HEK293 (cell line): ENCODE data around the gene TNC.

Experiments
- CTCF ChIA-PET: fragments of 350-600 bp; formaldehyde crosslinking; extraction: SDS; loops from one replicate; lab custom pipeline; 2021; ENCODE audit warnings: antibody characterized with exemption; lab: Yijun Ruan, JAX
- POLR2A ChIA-PET: fragments of 300-600 bp; formaldehyde crosslinking; extraction: SDS; loops from one replicate; lab custom pipeline; 2020; ENCODE audit warnings: antibody characterized with exemption, inconsistent platforms; lab: Yijun Ruan, JAX
- H3K27ac ChIP-seq: fragments of 200-500 bp; sonication (Bioruptor generic); 2 replicates; pipeline ENCODE4 v1.5.1; 2014; ENCODE audit warnings: low read depth, low read length, control low read depth, inconsistent platforms; ENCODE audit errors: extremely low read depth
- H3K36me3 ChIP-seq, 2 experiments: fragments of 200-500 bp in 1 of 2; sonication (Bioruptor generic) in 1 of 2; 1 replicate in 1 of 2; 2 replicates in 1 of 2; pipeline ENCODE4 v1.5.1; 2014 to 2017; ENCODE audit warnings: inconsistent platforms in 2 of 2, low read length in 2 of 2; ENCODE audit not compliant: control insufficient read depth in 2 of 2, insufficient read depth in 1 of 2
- H3K4me1 ChIP-seq: fragments of 200-500 bp; sonication (Bioruptor generic); 2 replicates; pipeline ENCODE4 v1.5.1; 2014; ENCODE audit warnings: mild to moderate bottlenecking, low read length, inconsistent platforms; ENCODE audit not compliant: control insufficient read depth, insufficient read depth
- H3K4me3 ChIP-seq: 2 replicates; pipeline ENCODE4 v1.5.1; 2011; ENCODE audit warnings: low read depth, mild to moderate bottlenecking, control low read depth, low read length, moderate library complexity
- H3K9me3 ChIP-seq: fragments of 200-500 bp; sonication (Bioruptor generic); 2 replicates; pipeline ENCODE4 v1.5.1; 2014; ENCODE audit warnings: low read depth, low read length, inconsistent platforms; ENCODE audit not compliant: control insufficient read depth, insufficient read depth
- FEZF1 ChIP-seq: fragments of 450-650 bp; formaldehyde crosslinking; IDR thresholded peaks from 2 replicates; pipeline ENCODE4 v1.5.1; 2016; ENCODE audit warnings: missing biosample characterization, missing genetic modification characterization
- HOXA7 ChIP-seq: sonication (generic); formaldehyde crosslinking; IDR thresholded peaks from 2 replicates; pipeline ENCODE4 v1.8.1; 2022; ENCODE audit warnings: missing genetic modification reagents, borderline replicate concordance
- HOXC10 ChIP-seq: sonication (generic); formaldehyde crosslinking; IDR thresholded peaks from 2 replicates; pipeline ENCODE4 v1.8.1; 2023; ENCODE audit warnings: mild to moderate bottlenecking, missing genetic modification reagents
- KLF8 ChIP-seq: fragments of 450-650 bp; formaldehyde crosslinking; IDR thresholded peaks from 2 replicates; pipeline ENCODE4 v1.5.1; 2016; ENCODE audit warnings: missing biosample characterization, missing genetic modification characterization
- MYNN ChIP-seq: fragments of 450-650 bp; formaldehyde crosslinking; IDR thresholded peaks from 2 replicates; pipeline ENCODE4 v1.5.1; 2016; ENCODE audit warnings: missing biosample characterization, missing genetic modification characterization, borderline replicate concordance
- SP2 ChIP-seq: fragments of 450-650 bp; formaldehyde crosslinking; IDR thresholded peaks from 2 replicates; pipeline ENCODE4 v1.5.1; 2016; ENCODE audit warnings: missing biosample characterization, missing genetic modification characterization
- ZFP69B ChIP-seq: fragments of 450-650 bp; formaldehyde crosslinking; IDR thresholded peaks from 2 replicates; pipeline ENCODE4 v1.5.1; 2016; ENCODE audit warnings: missing biosample characterization, missing genetic modification characterization
- ZNF155 ChIP-seq: fragments of 450-650 bp; formaldehyde crosslinking; IDR thresholded peaks from 2 replicates; pipeline ENCODE4 v1.5.1; 2016; ENCODE audit warnings: missing biosample characterization, missing genetic modification characterization
- ZNF221 ChIP-seq: fragments of 450-650 bp; formaldehyde crosslinking; IDR thresholded peaks from 2 replicates; pipeline ENCODE4 v1.5.1; 2017; ENCODE audit warnings: missing biosample characterization, missing genetic modification characterization, borderline replicate concordance
- ZNF239 ChIP-seq: fragments of 450-650 bp; formaldehyde crosslinking; IDR thresholded peaks from 2 replicates; pipeline ENCODE4 v1.5.1; 2016; ENCODE audit warnings: missing biosample characterization, missing genetic modification characterization
- ZNF248 ChIP-seq: fragments of 450-650 bp; formaldehyde crosslinking; IDR thresholded peaks from 2 replicates; pipeline ENCODE4 v1.5.1; 2017; ENCODE audit warnings: missing biosample characterization, missing genetic modification characterization
- ZNF26 ChIP-seq: fragments of 450-650 bp; formaldehyde crosslinking; IDR thresholded peaks from 2 replicates; pipeline ENCODE4 v1.5.1; 2016; ENCODE audit warnings: missing biosample characterization, missing genetic modification characterization
- ZNF274 ChIP-seq, 2 experiments: fragments of 200-500 bp in 1 of 2; fragments of 450-650 bp in 1 of 2; sonication (Bioruptor generic) in 1 of 2; formaldehyde crosslinking in 1 of 2; IDR thresholded peaks; 2 replicates each; pipeline versions ENCODE4 v1.5.1 to v1.6.1; 2014 to 2016; ENCODE audit warnings: borderline replicate concordance in 1 of 2, inconsistent platforms in 1 of 2, low read length in 1 of 2, missing biosample characterization in 1 of 2, missing genetic modification characterization in 1 of 2
- ZNF423 ChIP-seq: fragments of 450-650 bp; formaldehyde crosslinking; IDR thresholded peaks from 2 replicates; pipeline ENCODE4 v1.5.1; 2016; ENCODE audit warnings: missing biosample characterization, missing genetic modification characterization
- ZNF514 ChIP-seq: fragments of 450-650 bp; formaldehyde crosslinking; IDR thresholded peaks from 2 replicates; pipeline ENCODE4 v1.5.1; 2016; ENCODE audit warnings: missing biosample characterization, missing genetic modification characterization
- ZNF548 ChIP-seq: fragments of 450-650 bp; formaldehyde crosslinking; IDR thresholded peaks from 2 replicates; pipeline ENCODE4 v1.5.1; 2016; ENCODE audit warnings: missing biosample characterization, missing genetic modification characterization
- ZNF555 ChIP-seq: fragments of 450-650 bp; formaldehyde crosslinking; conservative IDR thresholded peaks from 2 replicates; pipeline ENCODE4 v1.5.1; 2017; ENCODE audit warnings: missing biosample characterization, mild to moderate bottlenecking, missing genetic modification characterization, inconsistent platforms
- ZNF571 ChIP-seq: fragments of 450-650 bp; formaldehyde crosslinking; IDR thresholded peaks from 2 replicates; pipeline ENCODE4 v1.5.0; 2017; ENCODE audit warnings: missing biosample characterization, missing genetic modification characterization
- ZNF626 ChIP-seq: fragments of 450-650 bp; sonication (Bioruptor Pico); formaldehyde crosslinking; IDR thresholded peaks from 2 replicates; pipeline ENCODE4 v1.5.1; 2018; ENCODE audit warnings: missing biosample characterization, missing genetic modification characterization, inconsistent platforms
- ZNF837 ChIP-seq: fragments of 450-650 bp; formaldehyde crosslinking; IDR thresholded peaks from 2 replicates; pipeline ENCODE4 v1.5.1; 2016; ENCODE audit warnings: missing biosample characterization, missing genetic modification characterization
- ZSCAN30 ChIP-seq: fragments of 450-650 bp; IDR thresholded peaks from 2 replicates; pipeline ENCODE4 v1.5.1; 2018; ENCODE audit warnings: missing biosample characterization, mild to moderate bottlenecking, missing genetic modification characterization, moderate library complexity
- TF ChIP-seq, protein P1 (sequence below): fragments of 450-650 bp; formaldehyde crosslinking; IDR thresholded peaks from 2 replicates; pipeline ENCODE4 v1.5.1; 2017; ENCODE audit warnings: missing biosample characterization, mild to moderate bottlenecking, missing genetic modification characterization, moderate library complexity
- TF ChIP-seq, protein P2 (sequence below): fragments of 450-650 bp; formaldehyde crosslinking; IDR thresholded peaks from 2 replicates; pipeline ENCODE4 v1.5.1; 2016; ENCODE audit warnings: missing biosample characterization, missing genetic modification characterization
- TF ChIP-seq, protein P3 (sequence below): fragments of 450-650 bp; formaldehyde crosslinking; IDR thresholded peaks from 2 replicates; pipeline ENCODE4 v1.5.1; 2016; ENCODE audit warnings: missing biosample characterization, missing genetic modification characterization

TNC gene

GRCh38 chr9:115155037-115155436 lies 37.1 kb upstream of the TNC start (continued):
- TF ChIP-seq, protein P1, sequence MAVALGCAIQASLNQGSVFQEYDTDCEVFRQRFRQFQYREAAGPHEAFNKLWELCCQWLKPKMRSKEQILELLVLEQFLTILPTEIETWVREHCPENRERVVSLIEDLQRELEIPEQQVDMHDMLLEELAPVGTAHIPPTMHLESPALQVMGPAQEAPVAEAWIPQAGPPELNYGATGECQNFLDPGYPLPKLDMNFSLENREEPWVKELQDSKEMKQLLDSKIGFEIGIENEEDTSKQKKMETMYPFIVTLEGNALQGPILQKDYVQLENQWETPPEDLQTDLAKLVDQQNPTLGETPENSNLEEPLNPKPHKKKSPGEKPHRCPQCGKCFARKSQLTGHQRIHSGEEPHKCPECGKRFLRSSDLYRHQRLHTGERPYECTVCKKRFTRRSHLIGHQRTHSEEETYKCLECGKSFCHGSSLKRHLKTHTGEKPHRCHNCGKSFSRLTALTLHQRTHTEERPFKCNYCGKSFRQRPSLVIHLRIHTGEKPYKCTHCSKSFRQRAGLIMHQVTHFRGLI (tag by site-specific recombination) = no peak
- TF ChIP-seq ZNF555 (no peak), ZNF548 (no peak), ZNF423 (no peak), ZNF26 (tag by site-specific recombination) (no peak), ZNF571 (no peak)

DNA sequence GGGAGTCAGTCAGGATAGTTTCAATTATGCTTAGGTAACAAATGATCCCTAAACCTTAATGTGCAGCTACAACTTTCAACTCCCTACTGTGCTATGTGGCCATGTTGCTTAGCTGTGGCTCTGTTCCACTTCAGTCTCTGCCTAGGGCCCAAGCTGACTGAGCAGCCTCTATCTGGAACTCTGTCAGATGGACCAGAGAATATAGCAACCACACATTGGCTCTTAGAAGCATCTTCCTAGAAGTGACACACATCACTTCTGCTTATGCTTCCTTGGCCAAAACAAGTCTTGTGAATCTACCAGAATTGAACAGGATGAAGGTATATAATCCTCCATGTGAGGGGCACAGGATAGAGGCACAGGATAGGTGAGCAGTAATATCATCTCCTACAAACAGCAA lies 36.7 kb upstream of the TNC start:
- Histone ChIP-seq H3K36me3 (no peaks in the 10 kb centered on the region), H3K4me1 (no peaks in the 10 kb centered on the region), H3K9me3 (no peaks in the 10 kb centered on the region), H3K4me3 (no peak overlapping the region), H3K27ac (no peak overlapping the region)
- TF ChIP-seq ZNF239 (tag by site-specific recombination) = no peak
- no peak for TF ChIP-seq ZFP69B (tag by site-specific recombination)
- TF ChIP-seq ZNF837 (tag by site-specific recombination) = no peak
- TF ChIP-seq, protein P2, sequence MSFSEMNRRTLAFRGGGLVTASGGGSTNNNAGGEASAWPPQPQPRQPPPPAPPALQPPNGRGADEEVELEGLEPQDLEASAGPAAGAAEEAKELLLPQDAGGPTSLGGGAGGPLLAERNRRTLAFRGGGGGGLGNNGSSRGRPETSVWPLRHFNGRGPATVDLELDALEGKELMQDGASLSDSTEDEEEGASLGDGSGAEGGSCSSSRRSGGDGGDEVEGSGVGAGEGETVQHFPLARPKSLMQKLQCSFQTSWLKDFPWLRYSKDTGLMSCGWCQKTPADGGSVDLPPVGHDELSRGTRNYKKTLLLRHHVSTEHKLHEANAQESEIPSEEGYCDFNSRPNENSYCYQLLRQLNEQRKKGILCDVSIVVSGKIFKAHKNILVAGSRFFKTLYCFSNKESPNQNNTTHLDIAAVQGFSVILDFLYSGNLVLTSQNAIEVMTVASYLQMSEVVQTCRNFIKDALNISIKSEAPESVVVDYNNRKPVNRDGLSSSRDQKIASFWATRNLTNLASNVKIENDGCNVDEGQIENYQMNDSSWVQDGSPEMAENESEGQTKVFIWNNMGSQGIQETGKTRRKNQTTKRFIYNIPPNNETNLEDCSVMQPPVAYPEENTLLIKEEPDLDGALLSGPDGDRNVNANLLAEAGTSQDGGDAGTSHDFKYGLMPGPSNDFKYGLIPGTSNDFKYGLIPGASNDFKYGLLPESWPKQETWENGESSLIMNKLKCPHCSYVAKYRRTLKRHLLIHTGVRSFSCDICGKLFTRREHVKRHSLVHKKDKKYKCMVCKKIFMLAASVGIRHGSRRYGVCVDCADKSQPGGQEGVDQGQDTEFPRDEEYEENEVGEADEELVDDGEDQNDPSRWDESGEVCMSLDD (tag by site-specific recombination) = no peak
- CTCF ChIA-PET = no interaction called here
- POLR2A ChIA-PET = no interaction called here

GRCh38 chr9:115152281-115152820 lies 34.4 kb upstream of the TNC start:
- no peaks in the 10 kb centered on the region for H3K36me3 ChIP-seq
- TF ChIP-seq HOXA7 (CRISPR knock-in tag) = no peak
- TF ChIP-seq, all 188 proteins: peak for 0
- POLR2A ChIA-PET = interaction anchor here (0.5 kb wide), 1 partner anchor 66 kb away, joined by 3 read pairs; no protein-coding TSS in a partner anchor
- Histone ChIP-seq H3K27ac (no peak overlapping the region), H3K4me3 (no peak overlapping the region), H3K4me1 (no peaks in the 10 kb centered on the region), H3K9me3 (no peaks in the 10 kb centered on the region)
- CTCF ChIA-PET = interaction anchor here (0.6 to 1.1 kb wide), 2 partner anchors 18 to 133 kb away, joined by 3 read pairs; no protein-coding TSS in a partner anchor

DNA sequence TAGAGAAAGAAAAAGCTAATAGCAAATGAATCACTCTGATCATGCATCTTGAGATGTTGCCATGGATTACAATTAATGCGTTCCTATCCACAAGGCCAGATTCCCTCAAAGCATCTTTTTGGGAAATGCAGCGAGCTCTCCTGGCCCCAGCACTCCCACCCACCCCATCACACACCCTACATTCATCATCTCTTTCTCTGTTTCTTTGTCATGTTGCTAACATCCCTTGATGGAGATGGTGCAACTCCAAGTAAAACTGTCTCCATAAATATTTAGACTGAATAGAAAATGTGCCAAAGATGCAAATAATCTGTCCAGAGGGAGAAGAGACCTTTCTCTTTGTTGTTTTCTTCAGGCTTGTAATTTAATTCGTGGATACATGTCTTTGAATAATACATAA lies 30.8 kb upstream of the TNC start:
- ChIA-PET CTCF (interaction anchor here (0.6 kb wide), 1 partner anchor 117 kb away, joined by 3 read pairs; no protein-coding TSS in a partner anchor), POLR2A (no interaction called here)
- no peaks in the 10 kb centered on the region for H3K4me1 ChIP-seq
- no peak overlapping the region for H3K27ac ChIP-seq
- no peaks in the 10 kb centered on the region for H3K9me3 ChIP-seq
- no peaks in the 10 kb centered on the region for H3K36me3 ChIP-seq
- no peak overlapping the region for H3K4me3 ChIP-seq
- TF ChIP-seq ZSCAN30 = no peak
- no peak for TF ChIP-seq ZNF626
- TF ChIP-seq, protein P3, sequence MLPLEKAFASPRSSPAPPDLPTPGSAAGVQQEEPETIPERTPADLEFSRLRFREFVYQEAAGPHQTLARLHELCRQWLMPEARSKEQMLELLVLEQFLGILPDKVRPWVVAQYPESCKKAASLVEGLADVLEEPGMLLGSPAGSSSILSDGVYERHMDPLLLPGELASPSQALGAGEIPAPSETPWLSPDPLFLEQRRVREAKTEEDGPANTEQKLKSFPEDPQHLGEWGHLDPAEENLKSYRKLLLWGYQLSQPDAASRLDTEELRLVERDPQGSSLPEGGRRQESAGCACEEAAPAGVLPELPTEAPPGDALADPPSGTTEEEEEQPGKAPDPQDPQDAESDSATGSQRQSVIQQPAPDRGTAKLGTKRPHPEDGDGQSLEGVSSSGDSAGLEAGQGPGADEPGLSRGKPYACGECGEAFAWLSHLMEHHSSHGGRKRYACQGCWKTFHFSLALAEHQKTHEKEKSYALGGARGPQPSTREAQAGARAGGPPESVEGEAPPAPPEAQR = no peak
- no peak for TF ChIP-seq SP2 (tag by site-specific recombination)
- no peak for TF ChIP-seq ZNF571
- TF ChIP-seq FEZF1 (tag by site-specific recombination) = no peak
- TF ChIP-seq ZNF248 (tag by site-specific recombination) = no peak
- TF ChIP-seq HOXC10 = no peak
- no peak for TF ChIP-seq MYNN
- no peak for TF ChIP-seq ZNF274 (IDR thresholded peaks at IDR 0.05; ENCODE audit: low read length)
- TF ChIP-seq ZNF274 (tag by site-specific recombination; IDR thresholded peaks at IDR 0.05; ENCODE audit: borderline replicate concordance) = no peak
- no peak for TF ChIP-seq ZNF155
- TF ChIP-seq KLF8 (tag by site-specific recombination) = no peak
- no peak for TF ChIP-seq ZNF221
- TF ChIP-seq ZNF514 = no peak
